HG03432 (cell line): ENCODE measurements around the gene FLNA.

Experiments used
- ATAC-seq: cut with Tn5 transposase; IDR thresholded peaks from one replicate; pipeline ENCODE4 v1.9.1; 2021; ENCODE audit warnings: mild to moderate bottlenecking, moderate library complexity; ENCODE audit not compliant: unreplicated experiment

The FLNA gene

GRCh38 chrX:154378059-154378798 lies 3.8 kb upstream of the FLNA start:
- ATAC-seq = peak; percentile 8

GRCh38 chrX:154376774-154377173 lies 2.3 kb upstream of the FLNA start:
- no peak for ATAC-seq

- no peak for ATAC-seq
Measured at GRCh38 chrX:154375156-154375504, 696 bp upstream of the FLNA start.

- no peak for ATAC-seq
Measured at GRCh38 chrX:154373340-154374306, 811 bp downstream of the FLNA start.

- no peak for ATAC-seq
Measured at GRCh38 chrX:154372612-154373022, 1.8 kb downstream of the FLNA start.

GRCh38 chrX:154371789-154372300 lies 2.6 kb downstream of the FLNA start:
- ATAC-seq = no peak

DNA sequence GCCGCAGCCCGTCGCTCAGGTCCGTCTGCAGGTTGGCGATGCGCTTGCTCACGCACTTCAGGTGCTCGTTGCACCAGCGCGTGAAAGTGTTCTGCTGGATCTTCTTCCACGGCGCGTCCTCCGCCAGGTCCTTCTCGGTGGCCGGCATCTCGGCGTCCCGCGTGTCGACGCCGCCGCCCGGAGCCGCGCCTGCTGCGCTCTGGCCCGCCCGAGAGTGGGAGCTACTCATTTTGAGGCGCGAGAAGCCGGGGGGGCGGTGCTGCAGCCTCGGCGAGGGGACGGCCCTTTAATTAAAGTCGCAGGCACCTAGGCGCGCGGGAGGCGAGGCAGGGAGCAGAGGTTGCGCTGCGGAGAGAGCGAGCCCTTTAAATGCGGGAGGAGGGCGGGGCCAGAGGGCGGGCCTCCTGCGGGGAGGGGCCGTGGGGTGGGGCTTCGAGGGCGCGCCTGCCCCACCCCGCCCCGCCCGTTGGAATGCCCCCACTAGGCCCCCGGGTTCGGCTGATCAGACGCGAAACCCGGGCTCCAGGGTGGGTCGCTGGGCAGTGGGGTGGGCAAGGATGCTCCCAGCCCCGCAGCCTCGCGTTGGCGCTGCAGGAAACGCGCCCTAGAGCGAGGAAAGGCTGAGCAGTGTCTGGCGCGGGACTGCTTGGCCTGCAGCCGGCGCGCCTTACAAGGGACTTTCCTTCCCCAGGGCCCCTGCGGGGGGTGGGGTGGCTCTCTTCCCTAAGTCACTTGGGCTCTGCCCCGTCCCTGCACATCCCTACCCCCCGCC lies 3.2 kb downstream of the FLNA start:
- ATAC-seq = peak; percentile 61

- no peak for ATAC-seq
Measured at GRCh38 chrX:154370300-154371016, 4.0 kb downstream of the FLNA start.

GRCh38 chrX:154369449-154370299 lies 4.8 kb downstream of the FLNA start:
- peak; percentile 30 for ATAC-seq

DNA sequence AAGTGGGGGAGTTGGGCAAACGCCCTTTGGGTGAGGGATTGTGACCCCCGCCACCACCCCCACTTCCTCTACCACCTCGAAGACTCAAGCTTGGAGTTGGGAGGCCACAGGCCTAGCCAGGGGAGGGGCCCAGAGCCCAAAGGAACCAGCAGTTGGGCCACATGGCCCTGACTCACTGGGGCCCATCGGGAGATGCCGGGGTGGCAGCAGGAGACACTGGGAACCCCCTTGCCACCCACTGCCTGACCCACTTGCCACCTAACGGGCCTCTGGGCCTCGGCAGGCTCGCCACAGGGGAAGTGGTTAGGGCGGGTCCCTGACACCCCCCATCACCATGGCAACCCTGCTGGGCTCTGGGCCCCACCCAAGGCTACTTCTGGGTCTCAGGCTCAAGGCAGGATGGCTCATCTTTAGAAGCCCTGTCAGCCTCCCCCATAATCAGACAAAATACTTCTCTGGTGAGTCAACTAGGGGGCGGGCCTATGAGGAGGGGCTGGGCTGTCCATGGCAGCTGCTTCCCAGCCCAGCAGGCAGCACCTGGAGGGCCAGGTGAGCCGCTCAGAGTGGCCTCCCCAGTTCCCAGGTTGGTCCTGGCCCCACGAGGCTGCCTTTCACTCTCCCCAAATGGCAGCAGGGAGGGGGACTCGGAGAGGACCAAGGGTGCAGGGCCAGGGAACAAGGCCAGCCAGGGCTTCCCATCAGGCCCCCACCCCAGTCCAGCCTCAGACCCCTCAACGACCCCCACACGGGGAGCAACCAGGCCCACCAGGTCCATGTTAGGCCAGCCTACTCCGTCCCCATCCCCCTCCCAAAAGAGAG lies 5.6 kb downstream of the FLNA start:
- peak; percentile 38 for ATAC-seq

DNA sequence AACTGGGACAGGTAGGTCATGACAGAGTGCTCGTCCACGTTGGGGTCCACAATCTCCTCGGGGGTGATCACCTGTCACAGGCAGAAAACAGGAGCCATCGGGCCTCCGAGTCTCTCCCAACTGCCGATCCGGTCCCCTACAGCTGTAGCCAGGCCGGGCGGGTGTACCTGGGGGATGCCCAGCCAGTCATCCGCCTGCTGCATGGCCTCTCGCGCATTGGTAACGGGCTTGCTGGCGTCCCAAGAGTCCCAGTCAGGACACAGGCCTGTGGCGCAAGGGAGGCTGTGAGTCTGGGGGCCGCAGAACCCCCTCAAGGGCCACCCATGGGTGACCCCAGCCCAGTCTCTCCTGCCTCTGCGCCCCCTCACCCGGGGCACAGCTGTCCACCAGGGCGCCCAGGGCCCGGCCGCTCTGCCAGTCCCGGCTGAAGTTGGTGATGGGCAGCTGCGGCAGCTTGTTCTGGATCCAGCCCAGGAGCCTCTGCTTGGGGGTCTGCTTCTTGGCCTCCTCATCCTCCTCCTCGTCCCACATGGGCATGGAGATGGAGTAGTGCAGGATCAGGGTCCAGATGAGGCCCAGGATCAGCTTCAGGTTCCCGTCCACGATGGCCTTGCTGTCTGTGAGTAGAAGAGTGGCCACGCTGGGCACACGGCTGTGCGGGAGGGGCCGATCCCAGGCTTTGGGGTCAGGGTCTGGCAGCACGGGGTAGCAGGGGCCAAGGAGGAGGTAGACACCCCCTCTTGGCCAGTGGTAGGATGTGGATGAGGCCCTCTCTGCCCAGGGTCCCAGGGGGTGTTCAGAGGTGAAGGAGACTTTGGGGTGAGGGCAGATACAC lies 6.7 kb downstream of the FLNA start:
- no peak for ATAC-seq

DNA sequence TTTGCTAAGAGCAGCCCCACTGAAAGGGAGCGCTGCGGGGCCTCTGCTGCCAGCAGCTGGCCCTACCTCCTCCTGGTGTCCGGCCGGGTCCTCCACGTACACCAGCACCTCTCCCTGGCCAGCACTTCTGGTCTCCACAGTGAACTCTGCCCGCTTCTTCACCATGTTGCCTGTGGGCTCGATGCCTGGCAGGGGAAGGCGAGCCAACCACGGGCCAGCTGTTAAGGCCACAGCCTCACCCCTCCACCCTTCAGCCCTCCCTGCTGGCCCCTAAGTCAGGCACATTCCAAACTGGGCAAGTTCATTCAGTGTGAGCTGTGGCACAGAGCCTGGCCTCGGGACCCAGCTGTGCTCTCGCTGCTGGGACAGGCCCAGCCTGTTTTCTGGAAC lies 7.8 kb downstream of the FLNA start:
- ATAC-seq = no peak

- ATAC-seq = no peak
Measured at GRCh38 chrX:154365997-154366665, 8.3 kb downstream of the FLNA start.

DNA sequence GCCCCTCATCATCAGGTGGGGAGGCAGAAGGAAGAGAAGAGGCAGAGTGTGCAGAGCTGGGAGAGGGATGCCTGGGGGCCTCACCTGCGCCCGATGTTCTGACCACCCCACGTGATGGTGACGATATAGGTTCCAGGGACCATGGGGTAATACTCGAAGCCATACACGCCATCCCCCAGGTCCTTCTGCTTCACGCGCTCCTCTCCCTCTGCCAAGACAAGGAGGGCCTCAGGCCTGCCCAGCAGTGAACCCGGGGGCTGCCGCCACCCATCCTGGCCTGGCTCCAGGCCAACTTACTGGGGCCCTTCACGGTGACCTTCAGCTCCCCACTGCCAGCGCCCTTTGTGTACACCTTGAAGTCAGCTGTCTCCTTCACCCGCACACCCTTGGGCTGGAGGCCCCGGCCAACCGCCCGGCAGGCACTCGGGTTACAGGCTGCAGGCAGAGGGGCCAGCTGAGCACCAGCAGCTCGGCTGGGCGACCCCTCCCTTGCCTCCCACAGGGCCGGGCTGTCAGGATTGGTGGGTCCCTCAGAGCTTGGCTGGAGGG lies 9.3 kb downstream of the FLNA start:
- no peak for ATAC-seq

DNA sequence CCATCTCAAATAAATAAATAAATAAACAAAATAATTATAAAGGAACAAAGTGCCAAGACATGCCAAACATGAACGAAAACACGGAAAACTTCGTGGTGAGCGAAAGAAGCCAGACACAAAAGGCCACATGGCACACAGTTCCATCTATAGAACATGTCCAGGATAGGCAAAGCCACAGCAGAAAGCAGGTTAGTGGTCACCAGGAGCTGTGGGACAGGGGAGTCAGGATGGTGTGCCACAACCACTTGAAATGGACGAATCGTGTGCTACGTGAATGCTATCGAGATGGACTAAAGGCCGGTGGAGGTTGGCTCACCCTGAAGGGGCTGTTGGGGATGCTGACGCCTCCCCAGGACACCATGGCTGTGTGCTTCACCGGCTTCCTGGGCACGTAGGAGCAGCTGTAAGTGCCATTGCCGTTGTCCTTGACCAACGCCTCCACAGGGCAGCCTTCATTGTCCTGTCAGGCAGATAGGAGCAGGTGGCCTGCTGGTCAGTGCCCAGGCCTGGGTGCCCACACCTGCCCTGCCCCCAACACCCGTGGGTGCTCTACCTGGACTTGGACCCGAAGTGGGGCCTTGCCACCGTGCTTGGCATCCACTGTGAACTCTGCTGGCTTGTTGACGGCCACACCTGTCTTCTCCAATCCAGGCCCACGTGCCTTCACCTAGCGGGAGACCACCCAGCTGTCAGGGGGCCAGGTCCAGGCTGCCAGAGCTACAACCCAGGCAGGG lies 10.6 kb downstream of the FLNA start:
- ATAC-seq = no peak

DNA sequence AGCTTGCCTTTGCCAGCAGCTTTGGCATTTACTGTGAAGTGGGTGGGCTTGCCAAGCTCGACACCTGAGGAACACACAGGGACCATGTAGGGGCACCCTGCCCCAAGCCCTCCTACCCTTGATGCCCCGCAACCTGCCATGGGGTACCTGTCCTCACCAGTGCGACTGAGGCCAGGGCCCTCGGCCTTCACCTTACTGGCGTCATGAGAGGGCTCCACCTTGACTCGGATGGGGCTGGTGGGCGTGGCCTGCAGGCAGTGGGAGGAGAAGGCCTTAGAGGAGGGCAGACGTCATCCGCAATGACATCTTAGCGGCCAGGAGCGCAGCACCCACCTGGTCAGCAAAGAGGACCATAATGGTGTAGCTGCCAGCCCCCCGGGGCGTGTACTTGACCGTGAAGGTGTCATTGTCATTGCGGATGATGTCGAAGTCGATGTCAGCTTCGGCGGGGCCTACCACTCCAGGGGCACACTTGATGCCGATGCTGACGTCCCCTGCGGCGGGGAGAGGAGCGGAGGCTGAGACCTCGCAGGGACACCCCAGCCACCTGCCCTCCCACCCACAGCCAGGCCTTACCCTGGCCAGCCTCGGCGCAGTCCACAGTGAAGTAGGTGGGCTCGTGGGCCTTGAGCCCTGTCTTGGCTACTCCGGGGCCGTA lies 12.2 kb downstream of the FLNA start:
- no peak for ATAC-seq
